Colonic mucosa (tissue), 4 donors: ENCODE measurements around the gene SLC12A5. TPM values are rescaled to one million over a fixed set of nuclear protein-coding genes. Genes with fewer than 3 reads are reported as not detected.

Experiments used
- DNase-seq: peaks from one replicate; pipeline ENCODE4 v3.0.0-alpha.2; 2020
- H3K27ac ChIP-seq: fragments of 200-600 bp; one replicate; pipeline ENCODE4 v1.8.0; 2021
- H3K27me3 ChIP-seq: fragments of 200-600 bp; one replicate; pipeline ENCODE4 v1.8.0; 2021
- H3K36me3 ChIP-seq: fragments of 200-600 bp; one replicate; pipeline ENCODE4 v1.8.0; 2021
- H3K4me1 ChIP-seq: fragments of 200-600 bp; one replicate; pipeline ENCODE4 v1.8.0; 2021; ENCODE audit warnings: mild to moderate bottlenecking
- H3K4me3 ChIP-seq: fragments of 200-600 bp; one replicate; pipeline ENCODE4 v1.8.0; 2021
- H3K9ac ChIP-seq, 2 donors: one replicate each; pipeline ENCODE4 v1.7.0; 2013; ENCODE audit warnings: control low read depth in 2 of 2, low read depth in 2 of 2, low read length in 2 of 2
- H3K9me3 ChIP-seq: fragments of 200-600 bp; one replicate; pipeline ENCODE4 v1.8.0; 2021
- CTCF ChIP-seq: fragments of 200-600 bp; IDR thresholded peaks from one replicate; pipeline ENCODE4 v1.8.0; 2022; ENCODE audit warnings: antibody characterized with exemption, mild to moderate bottlenecking
- intact Hi-C: fragments of 100-400 bp; cut with DNase I; formaldehyde crosslinking; loops from one replicate; pipeline ENCODE4 v1.14.1; 2022
- total RNA-seq, 2 donors: library from RNA; stranded (reverse); fragmentation: NEBNext Ultra II Directional in 1 of 2; extraction: Animal tissue kit (Norgen Biotek cat#: 25700) in 1 of 2; gene quantifications; one replicate each; pipeline ENCODE4 v1.2.1, GENCODE V29; 2021
- donor health status: healthy.
- donor health status: DM: no; HTN: no; CAD: no.
- donor health status: DM: no; HTN: no; CAD: no.

SLC12A5 gene
- total RNA-seq, 2 donors from 2014 or later: 0.96 TPM; not detected in 1

DNA sequence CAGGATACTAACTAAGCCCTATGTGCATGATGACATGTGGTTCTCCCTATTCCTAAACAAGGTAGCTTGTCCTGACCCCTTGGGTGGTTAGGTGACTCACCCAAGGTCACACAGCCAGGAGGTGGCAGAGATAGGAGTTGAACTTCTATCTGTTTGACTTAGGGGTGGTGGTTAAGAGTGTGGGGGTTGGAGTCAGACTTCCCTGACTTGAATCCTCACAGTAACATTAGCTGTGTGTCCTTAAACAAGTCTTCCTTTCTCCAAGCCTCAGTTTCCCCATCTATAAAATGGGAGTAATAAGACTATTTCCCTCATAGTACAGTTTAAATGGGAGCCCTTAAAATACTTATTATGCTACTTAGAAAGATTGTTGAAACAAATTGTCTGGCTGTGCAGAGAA is 21.9 kb downstream of the SLC12A5 start:
- no peak overlapping the region for H3K4me3 ChIP-seq
- DNase-seq: no peak
- no peaks in the 10 kb centered on the region for H3K36me3 ChIP-seq
- no peaks in the 10 kb centered on the region for H3K4me1 ChIP-seq
- H3K27me3 ChIP-seq: no peaks in the 10 kb centered on the region
- H3K27ac ChIP-seq: no peak overlapping the region
- H3K9me3 ChIP-seq: no peaks in the 10 kb centered on the region
- intact Hi-C loops: no loop called here
- H3K9ac ChIP-seq: no peak overlapping the region
- no peak for TF ChIP-seq CTCF

DNA sequence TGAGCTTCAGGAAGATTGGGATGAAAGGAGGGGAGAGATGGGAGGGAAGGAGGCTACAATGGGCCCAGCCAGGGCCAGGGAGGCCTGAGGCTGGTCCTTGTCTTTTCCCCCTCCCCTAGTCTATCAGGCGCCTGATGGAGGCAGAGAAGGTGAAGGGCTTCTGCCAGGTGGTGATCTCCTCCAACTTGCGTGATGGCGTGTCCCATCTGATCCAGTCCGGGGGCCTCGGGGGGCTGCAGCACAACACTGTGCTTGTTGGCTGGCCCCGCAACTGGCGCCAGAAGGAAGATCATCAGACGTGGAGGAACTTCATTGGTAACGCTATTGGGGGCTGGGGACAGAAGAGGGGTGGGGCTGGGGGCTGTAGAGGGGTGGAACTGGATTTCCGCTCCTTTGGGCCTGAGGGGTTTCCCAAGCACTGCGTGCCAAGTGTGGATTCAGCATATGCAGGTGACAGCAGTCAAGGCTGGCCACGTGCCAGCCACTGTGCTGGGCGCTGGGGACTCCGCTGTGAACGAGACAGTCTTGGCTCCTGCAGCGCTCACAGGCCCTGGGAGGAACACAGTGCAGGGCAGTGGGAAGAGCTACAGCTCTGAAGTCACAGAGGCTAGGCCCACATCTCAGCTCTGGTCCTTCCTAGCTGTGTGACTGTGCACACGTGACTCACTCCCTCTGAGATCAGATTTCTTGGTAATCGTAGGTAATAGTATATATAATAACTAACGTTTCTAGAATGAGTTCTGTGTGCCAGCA is 22.7 kb downstream of the SLC12A5 start:
- DNase-seq: no peak
- intact Hi-C loops: no loop called here
- H3K27me3 ChIP-seq: no peaks in the 10 kb centered on the region

GRCh38 chr20:46053416-46053815 is 24.4 kb downstream of the SLC12A5 start:
- no peak overlapping the region for H3K9ac ChIP-seq
- DNase-seq: no peak
- no peak overlapping the region for H3K4me3 ChIP-seq
- H3K27me3 ChIP-seq: no peaks in the 10 kb centered on the region
- no peaks in the 10 kb centered on the region for H3K36me3 ChIP-seq
- H3K9me3 ChIP-seq: no peaks in the 10 kb centered on the region
- no peak for TF ChIP-seq CTCF
- intact Hi-C loops: no loop called here
- no peak overlapping the region for H3K27ac ChIP-seq
- H3K4me1 ChIP-seq: no peaks in the 10 kb centered on the region

More for the DNA sequence above, 22.7 kb downstream of the SLC12A5 start:
- Histone ChIP-seq H3K9ac (no peak overlapping the region), H3K27ac (no peak overlapping the region), H3K4me3 (no peak overlapping the region), H3K4me1 (no peaks in the 10 kb centered on the region), H3K36me3 (no peaks in the 10 kb centered on the region), H3K9me3 (no peaks in the 10 kb centered on the region)
- no peak for TF ChIP-seq CTCF

DNA sequence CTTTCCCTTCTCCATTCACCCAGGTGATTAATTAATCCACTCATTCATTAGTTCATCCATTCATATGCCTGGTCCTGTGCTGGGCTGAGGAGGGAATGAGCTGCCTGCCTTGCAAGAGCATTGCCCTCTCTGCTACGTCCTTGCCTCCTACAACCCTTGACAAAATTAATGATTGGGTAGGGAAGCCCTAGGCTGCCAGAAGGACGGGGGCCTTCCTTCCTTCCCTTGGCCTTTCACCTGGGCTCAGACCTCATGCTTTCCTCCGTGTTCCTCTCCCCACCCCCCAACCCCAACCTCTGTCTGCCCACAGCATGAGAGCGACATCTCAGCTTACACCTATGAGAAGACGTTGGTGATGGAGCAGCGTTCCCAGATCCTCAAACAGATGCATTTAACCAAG is 25.6 kb downstream of the SLC12A5 start:
- Histone ChIP-seq H3K4me3 (no peak overlapping the region), H3K9ac (no peak overlapping the region), H3K36me3 (no peaks in the 10 kb centered on the region), H3K27ac (no peak overlapping the region), H3K4me1 (no peaks in the 10 kb centered on the region), H3K27me3 (no peaks in the 10 kb centered on the region), H3K9me3 (no peaks in the 10 kb centered on the region)
- DNase-seq: no peak
- intact Hi-C loops: no loop called here
- TF ChIP-seq CTCF: no peak

GRCh38 chr20:46055269-46055668 is 26.3 kb downstream of the SLC12A5 start:
- intact Hi-C loops: no loop called here

More at GRCh38 chr20:46055269-46055668, 26.3 kb downstream of the SLC12A5 start:
- no peak for DNase-seq
- H3K9ac ChIP-seq: no peak overlapping the region
- H3K4me3 ChIP-seq: no peak overlapping the region
- no peaks in the 10 kb centered on the region for H3K4me1 ChIP-seq
- H3K36me3 ChIP-seq: no peaks in the 10 kb centered on the region
- no peak overlapping the region for H3K27ac ChIP-seq
- no peaks in the 10 kb centered on the region for H3K27me3 ChIP-seq
- H3K9me3 ChIP-seq: no peaks in the 10 kb centered on the region
- TF ChIP-seq CTCF: no peak
